Measurements from ENCODE around the gene SIX5. TPM values are rescaled to one million over a fixed set of nuclear protein-coding genes. Genes with fewer than 3 reads are reported as not detected.

SIX5 gene
- total and polyA plus RNA-seq, 9 of the 15 experiments (the other 6 are each of a cell fraction or from before 2014, with no cell fraction given): 1.4 to 17.2 (median 7.4) TPM; not detected in 2

GRCh38 chr19:45739498-45740439 lies 29.3 kb downstream of the SIX5 start (continued):
- TF ChIP-seq POLR2B (IDR thresholded peaks at IDR 0.05; ENCODE audit: low read depth, partially characterized antibody) (peak; percentile 77), SMARCA5 (IDR thresholded peaks at IDR 0.05) (peak; percentile 92), MGA (IDR thresholded peaks at IDR 0.05) (peak; percentile 89), YY1 (IDR thresholded peaks at IDR 0.05; ENCODE audit: borderline replicate concordance in 1 of 3, control insufficient read depth in 1 of 3, extremely low read depth in 1 of 3, insufficient read depth in 3 of 3, insufficient read length in 1 of 3, insufficient replicate concordance in 2 of 3, low read depth in 1 of 3, low read length in 2 of 3) (peak in 1 of 3 experiments; percentile 87), FOSL1 (tag; conservative IDR thresholded peaks at IDR 0.05) (peak; percentile 54; the same call in 1 of the 2 replicates), DNMT1 (IDR thresholded peaks at IDR 0.05) (no peak), WHSC1 (IDR thresholded peaks at IDR 0.05; ENCODE audit: low read length) (no peak), POLR2AphosphoS5 (IDR thresholded peaks at IDR 0.05; ENCODE audit: control insufficient read depth, insufficient read depth, low read depth, low read length) (peak; percentile 81), MBD2 (IDR thresholded peaks at IDR 0.05; ENCODE audit: borderline replicate concordance, low read depth) (peak; percentile 76; the same call in 1 of the 2 replicates), MEF2D (tag; conservative IDR thresholded peaks at IDR 0.05; ENCODE audit: low read depth) (no peak; the same call in 1 of the 2 replicates), VEZF1 (CRISPR knock-in tag; IDR thresholded peaks at IDR 0.05) (peak; percentile 57), TCFL5 (CRISPR knock-in tag; conservative IDR thresholded peaks at IDR 0.05) (no peak), RBFOX2 (IDR thresholded peaks at IDR 0.05; ENCODE audit: low read depth, low read length) (peak; percentile 63)
